OCI-LY7 (cell line): ENCODE results near the gene ENG.

Experiments
- CTCF ChIP-seq: fragments of 200-600 bp; sonication (generic); conservative IDR thresholded peaks from 2 replicates; pipeline ENCODE4 v1.5.1; 2014; ENCODE audit warnings: mild to moderate bottlenecking, antibody characterized with exemption, low read length, moderate library complexity, mixed read lengths
- EZH2phosphoT487 ChIP-seq: fragments of 200-600 bp; sonication (generic); IDR thresholded peaks from 2 replicates; pipeline ENCODE4 v1.6.1; 2018; ENCODE audit warnings: low read depth, borderline replicate concordance, mild to moderate bottlenecking, mixed run types, antibody characterized with exemption, low read length, moderate library complexity, mixed read lengths

GRCh38 chr9:127846443-127847177 lies 7.8 kb downstream of the ENG start:
- TF ChIP-seq CTCF: no peak
- TF ChIP-seq EZH2phosphoT487: no peak
